Measurements from ENCODE around the gene CNTNAP2. TPM values are rescaled to one million over a fixed set of nuclear protein-coding genes. Genes with fewer than 3 reads are reported as not detected.

CNTNAP2 gene
- total RNA-seq, 4 donors from 2014 or later = 0.42 TPM; not detected in 3

- no peak overlapping the region for H3K4me3 ChIP-seq
- TF ChIP-seq POLR2A (IDR thresholded peaks at IDR 0.05) = no peak
- no peak for TF ChIP-seq EP300 (IDR thresholded peaks at IDR 0.05)
- TF ChIP-seq, protein P1, sequence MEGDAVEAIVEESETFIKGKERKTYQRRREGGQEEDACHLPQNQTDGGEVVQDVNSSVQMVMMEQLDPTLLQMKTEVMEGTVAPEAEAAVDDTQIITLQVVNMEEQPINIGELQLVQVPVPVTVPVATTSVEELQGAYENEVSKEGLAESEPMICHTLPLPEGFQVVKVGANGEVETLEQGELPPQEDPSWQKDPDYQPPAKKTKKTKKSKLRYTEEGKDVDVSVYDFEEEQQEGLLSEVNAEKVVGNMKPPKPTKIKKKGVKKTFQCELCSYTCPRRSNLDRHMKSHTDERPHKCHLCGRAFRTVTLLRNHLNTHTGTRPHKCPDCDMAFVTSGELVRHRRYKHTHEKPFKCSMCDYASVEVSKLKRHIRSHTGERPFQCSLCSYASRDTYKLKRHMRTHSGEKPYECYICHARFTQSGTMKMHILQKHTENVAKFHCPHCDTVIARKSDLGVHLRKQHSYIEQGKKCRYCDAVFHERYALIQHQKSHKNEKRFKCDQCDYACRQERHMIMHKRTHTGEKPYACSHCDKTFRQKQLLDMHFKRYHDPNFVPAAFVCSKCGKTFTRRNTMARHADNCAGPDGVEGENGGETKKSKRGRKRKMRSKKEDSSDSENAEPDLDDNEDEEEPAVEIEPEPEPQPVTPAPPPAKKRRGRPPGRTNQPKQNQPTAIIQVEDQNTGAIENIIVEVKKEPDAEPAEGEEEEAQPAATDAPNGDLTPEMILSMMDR (IDR thresholded peaks at IDR 0.05) = no peak
- H3K27ac ChIP-seq = no peak overlapping the region
- no peaks in the 10 kb centered on the region for H3K36me3 ChIP-seq
- no peaks in the 10 kb centered on the region for H3K27me3 ChIP-seq
- 53 to 57% methylated on average over 7 of the region's 7 CpGs for WGBS, 2 donors
- no peaks in the 10 kb centered on the region for H3K9me3 ChIP-seq
- DNase-seq (ENCODE audit: low spot score in 2 of 2) = no peak
- H3K4me1 ChIP-seq = peaks cover 0 to 7% (median 0%) of the 10 kb centered on the region in 4 donors
These were observed 2258.0 kb downstream of the CNTNAP2 start for GRCh38 chr7:148374396-148375259.

DNA sequence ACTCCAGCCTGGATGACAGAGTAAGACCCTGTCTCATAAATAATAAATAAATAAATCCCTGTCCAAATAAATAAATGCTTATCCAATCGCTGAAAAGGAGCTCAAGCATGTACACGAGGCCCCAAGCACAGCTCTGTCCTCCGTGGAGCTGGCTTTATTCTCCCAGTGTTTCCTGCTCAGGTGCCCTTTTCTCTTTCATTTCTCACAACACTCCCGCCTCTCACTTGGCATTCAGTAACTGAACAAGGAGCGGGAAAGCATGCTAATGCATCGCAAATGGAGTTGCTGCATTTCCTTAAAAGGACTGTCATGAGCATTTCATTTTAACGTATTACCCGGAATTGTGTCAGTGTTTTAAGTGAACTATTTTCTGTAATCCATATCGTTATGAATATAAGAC, 2263.1 kb downstream of the CNTNAP2 start:
- Histone ChIP-seq H3K36me3 (no peaks in the 10 kb centered on the region), H3K9me3 (peaks cover 0 to 15% (median 0%) of the 10 kb centered on the region in 4 donors), H3K4me1 (no peaks in the 10 kb centered on the region), H3K27me3 (no peaks in the 10 kb centered on the region), H3K4me3 (no peak overlapping the region), H3K27ac (no peak overlapping the region)
- TF ChIP-seq EP300 (IDR thresholded peaks at IDR 0.05) (no peak), POLR2A (IDR thresholded peaks at IDR 0.05) (no peak)
- TF ChIP-seq, protein P1 (IDR thresholded peaks at IDR 0.05) = no peak
- no peak for DNase-seq (ENCODE audit: low spot score in 2 of 2)
- WGBS, 2 donors = 74 to 78% methylated on average over 9 of the region's 9 CpGs

GRCh38 chr7:148380596-148381419, 2264.2 kb downstream of the CNTNAP2 start:
- TF ChIP-seq, protein P1 (IDR thresholded peaks at IDR 0.05) = no peak
- TF ChIP-seq EP300 (IDR thresholded peaks at IDR 0.05) (no peak), POLR2A (IDR thresholded peaks at IDR 0.05) (no peak)
- H3K27ac ChIP-seq = no peak overlapping the region
- H3K36me3 ChIP-seq = no peaks in the 10 kb centered on the region
- WGBS, 2 donors = 73 to 80% methylated on average over 13 of the region's 13 CpGs
- no peaks in the 10 kb centered on the region for H3K4me1 ChIP-seq
- H3K9me3 ChIP-seq = peaks cover 0 to 15% (median 0%) of the 10 kb centered on the region in 4 donors
- no peak for DNase-seq (ENCODE audit: low spot score in 2 of 2)
- H3K27me3 ChIP-seq = no peaks in the 10 kb centered on the region
- H3K4me3 ChIP-seq = no peak overlapping the region

- H3K4me3 ChIP-seq = no peak overlapping the region
- no peak for DNase-seq (ENCODE audit: low spot score in 2 of 2)
- no peaks in the 10 kb centered on the region for H3K4me1 ChIP-seq
- H3K27me3 ChIP-seq = no peaks in the 10 kb centered on the region
- peaks cover 0 to 15% (median 0%) of the 10 kb centered on the region in 4 donors for H3K9me3 ChIP-seq
- no peak for TF ChIP-seq POLR2A (IDR thresholded peaks at IDR 0.05)
- TF ChIP-seq EP300 (IDR thresholded peaks at IDR 0.05) = no peak
- TF ChIP-seq, protein P1 (IDR thresholded peaks at IDR 0.05) = no peak
- no peak overlapping the region for H3K27ac ChIP-seq
- H3K36me3 ChIP-seq = no peaks in the 10 kb centered on the region
- WGBS, 2 donors = 67 to 71% methylated on average over 8 of the region's 8 CpGs
These were observed 2266.0 kb downstream of the CNTNAP2 start for GRCh38 chr7:148382596-148382995.

All from tibial nerve (tissue), 4 donors.